ENCODE measurements around the gene NHSL2. TPM values are rescaled to one million over a fixed set of nuclear protein-coding genes. Genes with fewer than 3 reads are reported as not detected.

The NHSL2 gene
- total RNA-seq, 1 donor from 2014 or later, result 57.6 TPM

GRCh38 chrX:71996136-71996535, 85.5 kb downstream of the NHSL2 start:
- Mint-ChIP-seq H3K27me3 (ENCODE audit: unreplicated experiment) (peaks cover 5% of the 10 kb centered on the region), H3K36me3 (ENCODE audit: low read depth, unreplicated experiment) (no peaks in the 10 kb centered on the region), H3K4me3 (ENCODE audit: unreplicated experiment) (no peak overlapping the region), H3K9me3 (ENCODE audit: unreplicated experiment) (peaks cover 3% of the 10 kb centered on the region), H3K27ac (ENCODE audit: unreplicated experiment) (no peak overlapping the region), H3K4me1 (ENCODE audit: unreplicated experiment) (peaks cover 23% of the 10 kb centered on the region)
- no peak for TF ChIP-seq CTCF (IDR thresholded peaks at IDR 0.05; ENCODE audit: unreplicated experiment)
- no peak for DNase-seq (ENCODE audit: low spot score)

GRCh38 chrX:71996826-71997225, 86.2 kb downstream of the NHSL2 start:
- H3K4me1 Mint-ChIP-seq (ENCODE audit: unreplicated experiment), result peaks cover 27% of the 10 kb centered on the region
- no peak for DNase-seq (ENCODE audit: low spot score)
- no peak for TF ChIP-seq CTCF (IDR thresholded peaks at IDR 0.05; ENCODE audit: unreplicated experiment)
- H3K27ac Mint-ChIP-seq (ENCODE audit: unreplicated experiment), result no peak overlapping the region
- H3K9me3 Mint-ChIP-seq (ENCODE audit: unreplicated experiment), result peaks cover 3% of the 10 kb centered on the region
- H3K27me3 Mint-ChIP-seq (ENCODE audit: unreplicated experiment), result peaks cover 3% of the 10 kb centered on the region
- H3K36me3 Mint-ChIP-seq (ENCODE audit: low read depth, unreplicated experiment), result no peaks in the 10 kb centered on the region
- H3K4me3 Mint-ChIP-seq (ENCODE audit: unreplicated experiment), result no peak overlapping the region

- peaks cover 2% of the 10 kb centered on the region for H3K27me3 Mint-ChIP-seq (ENCODE audit: unreplicated experiment)
- no peak for TF ChIP-seq CTCF (IDR thresholded peaks at IDR 0.05; ENCODE audit: unreplicated experiment)
- H3K36me3 Mint-ChIP-seq (ENCODE audit: low read depth, unreplicated experiment), result no peaks in the 10 kb centered on the region
- H3K4me1 Mint-ChIP-seq (ENCODE audit: unreplicated experiment), result peaks cover 22% of the 10 kb centered on the region
- peaks cover 3% of the 10 kb centered on the region for H3K9me3 Mint-ChIP-seq (ENCODE audit: unreplicated experiment)
- H3K4me3 Mint-ChIP-seq (ENCODE audit: unreplicated experiment), result no peak overlapping the region
- no peak for DNase-seq (ENCODE audit: low spot score)
- no peak overlapping the region for H3K27ac Mint-ChIP-seq (ENCODE audit: unreplicated experiment)
These were observed 86.7 kb downstream of the NHSL2 start for GRCh38 chrX:71997320-71997719.

GRCh38 chrX:71998836-71999509, 88.3 kb downstream of the NHSL2 start:
- no peak overlapping the region for H3K27ac Mint-ChIP-seq (ENCODE audit: unreplicated experiment)
- peak; percentile 11 for DNase-seq (ENCODE audit: low spot score)
- H3K4me3 Mint-ChIP-seq (ENCODE audit: unreplicated experiment), result no peak overlapping the region
- H3K27me3 Mint-ChIP-seq (ENCODE audit: unreplicated experiment), result peaks cover 2% of the 10 kb centered on the region
- peaks cover 21% of the 10 kb centered on the region for H3K4me1 Mint-ChIP-seq (ENCODE audit: unreplicated experiment)
- H3K36me3 Mint-ChIP-seq (ENCODE audit: low read depth, unreplicated experiment), result no peaks in the 10 kb centered on the region
- peaks cover 3% of the 10 kb centered on the region for H3K9me3 Mint-ChIP-seq (ENCODE audit: unreplicated experiment)
- TF ChIP-seq CTCF (IDR thresholded peaks at IDR 0.05; ENCODE audit: unreplicated experiment), result peak; percentile 37

GRCh38 chrX:71999535-71999934, 88.9 kb downstream of the NHSL2 start:
- no peak for TF ChIP-seq CTCF (IDR thresholded peaks at IDR 0.05; ENCODE audit: unreplicated experiment)
- H3K27me3 Mint-ChIP-seq (ENCODE audit: unreplicated experiment), result peaks cover 2% of the 10 kb centered on the region
- H3K27ac Mint-ChIP-seq (ENCODE audit: unreplicated experiment), result no peak overlapping the region
- no peaks in the 10 kb centered on the region for H3K36me3 Mint-ChIP-seq (ENCODE audit: low read depth, unreplicated experiment)
- H3K4me3 Mint-ChIP-seq (ENCODE audit: unreplicated experiment), result no peak overlapping the region
- peaks cover 3% of the 10 kb centered on the region for H3K9me3 Mint-ChIP-seq (ENCODE audit: unreplicated experiment)
- DNase-seq (ENCODE audit: low spot score), result no peak
- H3K4me1 Mint-ChIP-seq (ENCODE audit: unreplicated experiment), result peaks cover 21% of the 10 kb centered on the region

Measured in endothelial cell (in vitro differentiated cells).